Heart left ventricle (tissue), 13 donors: ENCODE measurements around the gene HTRA3.

ENCODE experiments used
- CTCF ChIP-seq, 12 donors: fragments of 200-600 bp; sonication (generic) in 4 of 12; IDR thresholded peaks; one replicate each; pipeline versions ENCODE4 v1.5.0 to v1.8.0; 2018 to 2022; ENCODE audit warnings: antibody characterized with exemption in 12 of 12, mild to moderate bottlenecking in 5 of 12
- POLR2A ChIP-seq, 2 donors: fragments of 450-650 bp; IDR thresholded peaks; one replicate each; pipeline ENCODE4 v1.6.1; 2017; ENCODE audit warnings: antibody characterized with exemption in 2 of 2, mild to moderate bottlenecking in 2 of 2, moderate library complexity in 2 of 2
- donor health status: ischemic (EF 13 %, LVEDD 7.1; RV severe dilation, severe dysfunction).
- donor health status: DM: no; HTN: yes; CAD: no.
- donor health status: DM: no; HTN: no; CAD: no.
- donor health status: ischemic (EF 25% LVEDD 6.9; RV normal size, moderate dysfunction).
- donor health status: ischemic (EF 25% LVEDD 5.7; RV mildly dilated, moderate dysfunction).
- donor health status: ischemic (EF 35%, LVEDD 5.7; RV mildly dilated, moderate dysfunction).
- donor health status: nonischemic (EF 11% LVEDD 7.7; RV severe dilation, severe dysfunction).
- donor health status: DM: yes; HTN: yes; CAD: no.
- donor health status: PGD.
- donor health status: ischemic (EF 29% LVEDD 5.4; RV normal size, mild dysfunction).
- donor health status: nonischemic (EF 23%, LVEDD 6.1; RV moderate dilation, normal function).

- TF ChIP-seq CTCF (IDR thresholded peaks at IDR 0.05): no peak
- no peak for TF ChIP-seq POLR2A (IDR thresholded peaks at IDR 0.05)
Measured at GRCh38 chr4:8297691-8298485, 28.3 kb downstream of the HTRA3 start.
